Natural killer cell (primary cell): ENCODE data around the gene CCDC78. TPM values are rescaled to one million over a fixed set of nuclear protein-coding genes. Genes with fewer than 3 reads are reported as not detected.

ENCODE experiments used
- ATAC-seq, 3 donors: fragments of 150-1000 bp in 2 of 3; fragments of 200-7000 bp in 1 of 3; cut with Tn5 transposase; 1 replicate in 1 of 3; 2 replicates in 2 of 3; pipeline ENCODE4 v1.10.0; 2021; ENCODE audit warnings: mild to moderate bottlenecking in 2 of 3, moderate library complexity in 2 of 3
- DNase-seq, 2 donors: peaks; one replicate each; pipeline versions ENCODE4 v3.0.0 to v3.0.0-alpha.2; 2013 to 2021; ENCODE audit warnings: mixed read lengths in 1 of 2
- H3K27ac ChIP-seq: one replicate; pipeline ENCODE4 v1.5.1; 2013; ENCODE audit warnings: mild to moderate bottlenecking, low read length
- H3K27me3 ChIP-seq: one replicate; pipeline ENCODE4 v1.6.1; 2013; ENCODE audit warnings: low read length; ENCODE audit not compliant: control insufficient read depth, insufficient read depth
- H3K36me3 ChIP-seq: one replicate; pipeline ENCODE4 v1.6.1; 2013; ENCODE audit warnings: low read length; ENCODE audit not compliant: control insufficient read depth, insufficient read depth
- H3K4me1 ChIP-seq: one replicate; pipeline ENCODE4 v1.6.1; 2013; ENCODE audit warnings: low read length; ENCODE audit not compliant: control insufficient read depth, insufficient read depth
- H3K4me3 ChIP-seq: one replicate; pipeline ENCODE4 v1.5.1; 2013; ENCODE audit warnings: low read length
- H3K9me3 ChIP-seq: one replicate; pipeline ENCODE4 v1.6.1; 2013; ENCODE audit warnings: low read length; ENCODE audit not compliant: control insufficient read depth, insufficient read depth
- H3K27ac Mint-ChIP-seq, 2 donors: one replicate each; pipeline ENCODE4 v1.8.0; 2022; ENCODE audit warnings: mild to moderate bottlenecking in 2 of 2, mixed read lengths in 2 of 2, moderate library complexity in 1 of 2
- H3K27me3 Mint-ChIP-seq, 2 donors: one replicate each; pipeline ENCODE4 v1.8.0; 2022; ENCODE audit warnings: low read depth in 2 of 2, mixed read lengths in 2 of 2
- H3K36me3 Mint-ChIP-seq: one replicate; pipeline ENCODE4 v1.8.0; 2022; ENCODE audit warnings: mixed read lengths
- H3K4me1 Mint-ChIP-seq, 2 donors: one replicate each; pipeline ENCODE4 v1.8.0; 2022; ENCODE audit warnings: mixed read lengths in 2 of 2
- H3K4me3 Mint-ChIP-seq: one replicate; pipeline ENCODE4 v1.8.0; 2022; ENCODE audit warnings: mild to moderate bottlenecking, moderate library complexity, mixed read lengths
- H3K9me3 Mint-ChIP-seq, 2 donors: one replicate each; pipeline ENCODE4 v1.8.0; 2022; ENCODE audit warnings: mixed read lengths in 2 of 2
- CTCF ChIP-seq: fragments of 200-600 bp; IDR thresholded peaks from one replicate; pipeline ENCODE4 v1.8.0; 2022; ENCODE audit warnings: antibody characterized with exemption
- WGBS: methylation state at CpG from one replicate; pipeline ENCODE4 v1.1.7; 2013; ENCODE audit warnings: missing lambda C conversion rate; ENCODE audit not compliant: insufficient coverage; 5-methylcytosine and 5-hydroxymethylcytosine counted together
- intact Hi-C: fragments of 100-400 bp; cut with micrococcal nuclease; formaldehyde crosslinking; loops from one replicate; pipeline ENCODE4 v1.14.2; 2022
- total RNA-seq, 4 donors: library from RNA; stranded (reverse); fragments of 120-200 nt in 1 of 4; gene quantifications; one replicate each; pipeline versions ENCODE4 v1.2.3 to v1.2.4, GENCODE V29; 2013 to 2022

Gene CCDC78
- total RNA-seq, 3 donors from 2014 or later (not counting 1 experiment from before 2014, with no cell fraction given) = 6.2 to 10.0 (median 7.7) TPM

- Mint-ChIP-seq H3K27me3 (no peaks in the 10 kb centered on the region), H3K27ac (no peak overlapping the region)
- 78% methylated on average over 33 of the region's 48 CpGs for WGBS
Measured at GRCh38 chr16:766820-767640, 40.8 kb upstream of the CCDC78 start.

GRCh38 chr16:766008-766819 is 40.0 kb upstream of the CCDC78 start:
- DNase-seq = no peak
- no peaks in the 10 kb centered on the region for H3K9me3 ChIP-seq
- intact Hi-C loops = no loop called here
- H3K4me1 ChIP-seq = no peaks in the 10 kb centered on the region
- H3K4me3 Mint-ChIP-seq = no peak overlapping the region
- no peaks in the 10 kb centered on the region for H3K36me3 ChIP-seq
- H3K27ac Mint-ChIP-seq = no peak overlapping the region
- 91% methylated on average over 29 of the region's 29 CpGs for WGBS
- H3K27ac ChIP-seq = no peak overlapping the region
- no peak overlapping the region for H3K4me3 ChIP-seq
- H3K9me3 Mint-ChIP-seq = no peaks in the 10 kb centered on the region
- H3K27me3 ChIP-seq = no peaks in the 10 kb centered on the region
- no peaks in the 10 kb centered on the region for H3K36me3 Mint-ChIP-seq
- H3K27me3 Mint-ChIP-seq = no peaks in the 10 kb centered on the region
- no peak for ATAC-seq
- no peaks in the 10 kb centered on the region for H3K4me1 Mint-ChIP-seq
- no peak for TF ChIP-seq CTCF

More at GRCh38 chr16:766820-767640, 40.8 kb upstream of the CCDC78 start:
- H3K4me3 ChIP-seq = no peak overlapping the region
- no peak for ATAC-seq
- Mint-ChIP-seq H3K4me3 (no peak overlapping the region), H3K4me1 (no peaks in the 10 kb centered on the region), H3K36me3 (no peaks in the 10 kb centered on the region), H3K9me3 (no peaks in the 10 kb centered on the region)
- H3K9me3 ChIP-seq = no peaks in the 10 kb centered on the region
- H3K27me3 ChIP-seq = no peaks in the 10 kb centered on the region
- H3K27ac ChIP-seq = no peak overlapping the region
- no peaks in the 10 kb centered on the region for H3K4me1 ChIP-seq
- no peak for TF ChIP-seq CTCF
- intact Hi-C loops = no loop called here
- DNase-seq = no peak
- H3K36me3 ChIP-seq = no peaks in the 10 kb centered on the region

GRCh38 chr16:765488-765865 is 39.2 kb upstream of the CCDC78 start:
- Mint-ChIP-seq H3K27ac (no peak overlapping the region), H3K27me3 (no peaks in the 10 kb centered on the region), H3K36me3 (no peaks in the 10 kb centered on the region), H3K4me1 (no peaks in the 10 kb centered on the region), H3K9me3 (no peaks in the 10 kb centered on the region), H3K4me3 (no peak overlapping the region)
- Histone ChIP-seq H3K27ac (no peak overlapping the region), H3K4me1 (no peaks in the 10 kb centered on the region), H3K36me3 (no peaks in the 10 kb centered on the region), H3K27me3 (no peaks in the 10 kb centered on the region), H3K4me3 (no peak overlapping the region), H3K9me3 (no peaks in the 10 kb centered on the region)
- TF ChIP-seq CTCF = no peak
- ATAC-seq = no peak
- intact Hi-C loops = no loop called here
- WGBS = 94% methylated on average over 29 of the region's 29 CpGs
- no peak for DNase-seq
